DMS 273 (cell line): ENCODE data around the gene PPIP5K1.

ENCODE experiments used
- DNase-seq: peaks from one replicate; lab custom pipeline; 2025; ENCODE audit not compliant: unreplicated experiment; lab: John Stamatoyannopoulos, UW

Gene PPIP5K1

GRCh38 chr15:43518197-43518761, 71.7 kb downstream of the PPIP5K1 start:
- DNase-seq: peak; percentile 52

- peak; percentile 72 for DNase-seq
These were observed 72.4 kb downstream of the PPIP5K1 start, which contains the start of gene MAP1A for GRCh38 chr15:43517354-43518196. Gene MAP1A (plus strand): TSS chr15:43517608. CDS start chr15:43521474, 3,866 bp downstream.

GRCh38 chr15:43516801-43517353, 73.1 kb downstream of the PPIP5K1 start:
- DNase-seq: peak; percentile 68

GRCh38 chr15:43516185-43516584, 73.8 kb downstream of the PPIP5K1 start:
- DNase-seq: peak; percentile 6

GRCh38 chr15:43515741-43516140, 74.3 kb downstream of the PPIP5K1 start:
- no peak for DNase-seq

GRCh38 chr15:43514241-43515057, 75.6 kb downstream of the PPIP5K1 start:
- DNase-seq: peak; percentile 71

GRCh38 chr15:43513550-43513949, 76.5 kb downstream of the PPIP5K1 start:
- no peak for DNase-seq

GRCh38 chr15:43511012-43511885, 78.8 kb downstream of the PPIP5K1 start:
- DNase-seq: peak; percentile 53

GRCh38 chr15:43510200-43511011, 79.6 kb downstream of the PPIP5K1 start:
- peak; percentile 99 for DNase-seq

GRCh38 chr15:43509660-43510199, 80.3 kb downstream of the PPIP5K1 start:
- peak; percentile 52 for DNase-seq

GRCh38 chr15:43508991-43509659, 80.9 kb downstream of the PPIP5K1 start:
- peak; percentile 46 for DNase-seq

- no peak for DNase-seq
These were observed 81.6 kb downstream of the PPIP5K1 start for GRCh38 chr15:43508421-43508820.

- no peak for DNase-seq
These were observed 84.3 kb downstream of the PPIP5K1 start for GRCh38 chr15:43505738-43506137.

- DNase-seq: no peak
These were observed 90.4 kb downstream of the PPIP5K1 start for GRCh38 chr15:43499635-43500034.

- no peak for DNase-seq
These were observed 91.0 kb downstream of the PPIP5K1 start for GRCh38 chr15:43498990-43499389.

GRCh38 chr15:43493703-43494472, 96.1 kb downstream of the PPIP5K1 start:
- peak; percentile 52 for DNase-seq

GRCh38 chr15:43492673-43493601, 97.1 kb downstream of the PPIP5K1 start, which contains the start of gene TP53BP1:
Gene TP53BP1 (minus strand): TSS chr15:43493156. CDS start chr15:43493043, 113 bp downstream.
- peak; percentile 96 for DNase-seq
